NCI-H774 (cell line): Measurements from ENCODE around the gene MTMR3.

Experiments
- DNase-seq: peaks from one replicate; lab custom pipeline; 2025; lab: John Stamatoyannopoulos, UW

The MTMR3 gene

DNA sequence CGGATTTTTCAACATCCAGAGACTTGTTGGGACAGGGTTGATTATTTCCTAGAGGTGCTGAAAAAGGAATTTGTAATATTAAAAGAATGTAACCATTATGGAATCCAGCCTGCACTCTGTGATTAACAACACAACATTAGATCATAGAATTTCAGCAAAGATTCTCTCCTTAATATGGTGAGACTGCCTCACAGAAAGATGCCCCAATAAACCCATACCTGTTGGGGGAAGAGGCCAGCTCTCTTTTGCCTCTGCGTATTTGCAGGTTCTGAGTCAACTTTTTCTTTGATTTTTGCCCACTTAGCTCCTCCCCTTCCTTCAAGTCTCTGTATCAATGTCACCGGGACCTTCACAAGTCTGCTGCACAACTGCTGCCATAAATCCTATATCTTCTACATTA is 12.4 kb upstream of the MTMR3 start:
- no peak for DNase-seq

- no peak for DNase-seq
Observed at GRCh38 chr22:29871684-29872083, 11.3 kb upstream of the MTMR3 start.

DNA sequence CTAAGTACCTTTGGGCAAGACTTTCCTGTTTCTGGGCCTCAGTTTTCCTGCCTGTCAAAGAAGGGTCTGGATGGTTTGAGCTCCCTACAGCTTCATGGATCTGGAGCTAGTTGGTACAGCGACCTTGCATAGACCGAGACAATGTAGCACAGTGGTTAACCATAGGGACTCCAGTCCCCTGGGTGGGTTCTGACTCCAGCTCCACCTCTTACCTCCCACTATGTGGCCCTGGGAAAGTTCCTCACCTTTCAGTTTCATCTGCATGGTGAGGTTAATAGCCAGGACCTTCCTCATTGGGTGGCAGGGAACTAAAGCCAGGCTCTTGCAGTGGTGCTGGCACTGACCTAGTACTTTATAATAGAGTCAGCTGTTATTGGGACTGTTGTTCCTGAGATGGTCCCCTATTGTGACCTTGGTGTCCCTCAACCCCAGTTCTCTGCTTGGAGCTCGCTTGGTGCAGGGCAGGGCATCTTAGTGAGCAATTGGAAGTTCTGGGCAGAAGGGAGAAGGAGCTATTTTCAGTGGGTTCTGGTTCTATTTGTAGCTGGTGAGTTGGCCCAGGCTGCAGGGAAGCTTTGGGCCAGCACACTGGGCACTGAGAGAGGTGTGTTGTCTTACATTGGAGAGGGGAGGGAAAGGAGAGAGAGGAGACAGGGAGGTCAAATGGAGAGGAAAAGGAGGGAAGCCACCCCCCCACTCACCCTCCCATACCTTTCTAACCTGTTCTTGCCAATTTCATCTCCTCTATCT is 10.7 kb upstream of the MTMR3 start:
- no peak for DNase-seq

GRCh38 chr22:29872989-29873388 is 10.0 kb upstream of the MTMR3 start:
- DNase-seq = no peak

- no peak for DNase-seq
Observed at GRCh38 chr22:29873943-29874342, 9.0 kb upstream of the MTMR3 start.

DNA sequence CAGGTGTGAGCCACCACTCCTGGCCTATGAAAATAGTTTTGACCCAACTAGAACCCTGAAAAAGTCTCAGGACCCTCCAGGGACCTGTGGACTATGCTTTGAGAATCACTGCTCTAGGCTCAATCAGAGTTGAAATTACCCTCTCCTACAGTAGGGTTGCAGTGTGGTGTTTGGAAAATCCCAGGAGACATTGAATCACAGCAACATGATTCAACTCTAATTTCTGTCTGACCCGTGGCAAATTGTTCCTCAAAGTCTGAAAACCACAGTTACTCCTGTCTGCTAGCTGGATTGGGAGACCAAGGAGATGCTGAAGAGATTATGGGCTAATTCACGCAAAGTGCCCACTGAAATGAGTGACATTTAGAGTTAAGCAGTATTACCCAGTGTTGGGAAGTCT is 5.4 kb upstream of the MTMR3 start:
- no peak for DNase-seq

DNA sequence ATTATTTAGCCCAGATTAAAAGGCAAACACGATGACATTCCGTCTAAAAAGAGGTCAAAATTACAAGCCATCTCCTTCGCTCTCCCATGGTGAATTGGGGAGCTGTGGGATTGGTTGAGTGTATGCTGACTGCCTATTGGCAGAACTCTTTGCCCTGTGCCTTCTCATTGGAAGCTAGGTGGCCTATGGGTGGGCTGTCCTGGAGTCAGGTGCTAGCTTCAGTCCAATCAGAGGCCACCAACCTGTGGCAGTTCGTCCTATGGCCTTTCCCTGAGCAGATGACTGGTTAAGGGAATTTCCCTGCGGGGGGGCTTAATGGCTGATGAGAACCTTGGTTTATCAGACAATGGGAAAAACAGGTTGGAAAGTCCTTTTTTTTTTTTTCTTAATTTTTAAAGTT is 3.2 kb upstream of the MTMR3 start:
- DNase-seq = no peak

GRCh38 chr22:29882716-29883044 is 294 bp upstream of the MTMR3 start:
- DNase-seq = no peak

DNA sequence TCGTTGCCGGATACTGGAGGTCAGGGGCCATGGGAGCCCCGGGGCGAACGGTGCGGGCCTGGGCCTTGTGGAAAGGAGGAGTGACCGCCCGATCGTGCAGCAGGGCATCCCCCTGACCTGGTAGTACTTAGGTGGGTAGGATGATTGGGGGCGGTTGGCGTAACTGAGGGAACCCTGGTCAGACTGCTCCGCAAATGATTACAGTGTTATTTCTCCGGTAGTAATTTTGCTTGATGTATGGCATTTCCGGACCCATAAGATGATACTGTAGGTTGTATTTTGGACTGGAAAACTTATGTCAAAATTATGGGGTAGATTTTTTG is 762 bp downstream of the MTMR3 start:
- DNase-seq = no peak

DNA sequence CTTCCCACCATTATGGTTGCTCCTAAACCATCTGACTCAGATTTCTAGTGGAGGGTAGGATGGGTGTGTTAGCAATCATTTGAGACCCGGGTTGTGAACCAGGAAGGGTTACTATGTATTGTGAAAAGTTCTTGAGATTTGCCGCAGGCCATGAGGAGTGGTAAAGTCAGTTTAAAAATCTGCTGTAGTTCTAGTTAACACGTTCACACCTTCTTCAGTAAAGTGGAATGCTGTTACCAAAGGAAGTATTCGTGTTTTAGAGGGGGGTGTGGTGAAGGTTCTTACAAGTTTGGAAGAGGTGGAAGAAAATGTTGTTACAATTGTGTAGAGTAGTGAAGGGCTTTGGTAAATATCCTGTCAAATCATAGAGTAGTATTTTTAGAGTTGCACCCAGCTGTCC is 2.6 kb downstream of the MTMR3 start:
- DNase-seq = no peak

- no peak for DNase-seq
Observed at GRCh38 chr22:29886596-29886995, 3.6 kb downstream of the MTMR3 start.

- no peak for DNase-seq
Observed at GRCh38 chr22:29887358-29887757, 4.4 kb downstream of the MTMR3 start.

DNA sequence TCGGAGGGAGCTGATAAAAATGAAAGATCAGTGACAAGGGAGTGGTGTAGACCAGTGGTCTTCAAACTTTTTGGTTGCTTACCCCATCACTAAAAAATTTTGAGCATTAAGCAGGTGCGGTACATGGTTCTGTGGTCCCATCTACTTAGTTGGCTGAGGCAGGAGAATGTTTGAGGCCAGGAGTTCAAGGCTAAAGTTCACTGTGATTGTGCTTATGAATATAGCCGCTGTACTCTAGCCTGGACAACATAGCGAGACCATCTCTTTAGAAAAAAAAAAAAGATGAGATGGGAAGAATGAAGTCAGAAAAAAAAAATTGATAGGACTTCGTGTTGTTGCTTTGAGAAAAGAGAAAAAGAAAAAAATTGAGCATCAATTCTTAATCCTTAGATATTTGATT is 7.8 kb downstream of the MTMR3 start:
- no peak for DNase-seq

DNA sequence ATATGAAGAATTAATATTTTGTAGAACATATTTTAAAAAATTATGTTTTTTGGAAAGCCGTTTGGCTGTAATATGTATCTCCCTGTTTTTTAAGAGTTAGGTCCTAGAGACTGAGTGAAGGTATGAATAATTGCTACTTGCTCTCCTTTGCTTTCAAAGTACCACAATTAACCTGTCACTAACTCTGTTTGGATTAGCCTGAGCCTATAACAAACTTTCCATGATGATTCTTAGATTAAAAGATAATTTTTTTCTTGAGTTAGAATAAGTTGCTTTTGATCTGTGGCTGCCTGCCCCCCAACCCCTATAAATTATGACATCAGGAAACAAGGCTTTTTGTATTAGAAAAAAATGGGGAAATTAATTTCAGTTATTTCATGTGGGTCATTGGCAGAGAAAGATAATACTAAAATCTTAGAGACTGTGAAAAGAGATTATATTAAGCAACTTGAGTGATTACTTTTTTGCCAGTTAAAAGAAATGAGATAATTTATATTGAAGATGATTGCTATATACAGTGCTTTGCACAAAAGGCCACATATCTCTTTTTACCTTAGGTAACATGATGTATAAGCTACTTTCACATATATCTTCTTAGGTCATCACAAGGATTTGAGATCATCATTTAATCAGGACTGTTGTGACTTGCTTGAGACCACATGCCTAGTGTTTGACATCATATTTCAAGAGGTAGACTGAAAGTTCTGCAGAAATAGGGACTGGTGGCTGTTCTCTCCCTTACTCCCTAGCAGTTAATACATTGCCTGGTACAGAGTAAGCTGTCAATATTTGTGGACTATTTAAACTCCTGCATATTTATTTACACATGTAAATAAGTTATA is 9.6 kb downstream of the MTMR3 start:
- no peak for DNase-seq

DNA sequence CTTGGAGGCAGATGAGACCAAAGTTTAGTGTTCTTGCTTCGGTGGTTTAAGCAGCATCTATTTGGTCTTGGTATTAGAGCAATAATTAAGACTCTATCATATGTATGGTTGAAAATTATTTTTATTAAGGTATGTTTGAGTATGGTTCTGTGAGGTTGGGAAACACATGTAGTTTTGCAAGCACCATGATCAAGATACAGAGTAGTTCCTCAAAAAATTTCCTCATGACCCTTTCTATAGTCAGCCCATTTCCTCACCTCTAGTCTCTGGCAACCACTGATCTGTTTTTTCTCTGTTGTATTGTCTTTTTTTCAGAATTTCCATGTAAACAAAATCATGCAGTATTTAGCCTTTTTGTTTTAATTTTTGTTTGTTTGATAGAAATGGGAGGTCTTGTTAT is 18.4 kb downstream of the MTMR3 start:
- DNase-seq = no peak

DNA sequence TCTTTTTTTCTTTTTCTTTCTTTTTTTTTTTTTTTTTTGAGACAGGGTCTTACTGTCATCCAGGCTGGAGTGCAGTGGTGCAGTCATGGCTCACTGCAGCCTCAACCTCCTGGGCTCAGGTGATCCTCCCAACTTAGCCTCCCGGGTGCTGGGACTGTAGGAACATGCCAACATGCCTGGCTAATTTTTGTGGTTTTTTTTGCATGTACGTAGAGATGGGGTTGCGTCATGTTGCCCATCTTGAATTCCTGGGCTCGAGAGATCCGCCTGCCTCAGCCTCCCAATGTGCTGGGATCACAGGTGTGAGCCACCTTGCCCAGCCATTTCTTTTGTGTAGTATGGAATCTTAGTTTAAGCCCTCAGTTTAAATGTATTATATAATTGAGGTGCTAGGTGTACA is 20.4 kb downstream of the MTMR3 start:
- DNase-seq = no peak

DNA sequence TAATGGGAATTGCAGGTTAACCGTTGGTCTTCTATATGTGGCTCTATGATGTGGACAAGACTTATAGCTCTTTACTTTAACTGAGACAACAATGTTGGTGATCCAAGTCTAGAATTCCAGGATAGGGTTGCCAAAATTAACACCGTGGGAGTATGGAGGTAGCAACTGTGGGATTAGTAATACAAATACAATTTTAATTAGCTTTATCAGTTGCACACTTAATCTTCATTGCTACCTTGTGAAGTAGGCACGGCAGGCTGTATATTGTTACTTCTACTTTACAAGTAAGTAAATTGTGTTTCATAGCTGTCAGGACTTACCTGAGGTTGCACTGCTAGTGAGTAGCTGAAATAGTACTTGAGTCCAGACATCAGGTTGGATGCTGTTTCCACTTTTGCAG is 21.0 kb downstream of the MTMR3 start:
- DNase-seq = no peak

GRCh38 chr22:29907753-29908515 is 25.0 kb downstream of the MTMR3 start:
- DNase-seq = peak; percentile 15

DNA sequence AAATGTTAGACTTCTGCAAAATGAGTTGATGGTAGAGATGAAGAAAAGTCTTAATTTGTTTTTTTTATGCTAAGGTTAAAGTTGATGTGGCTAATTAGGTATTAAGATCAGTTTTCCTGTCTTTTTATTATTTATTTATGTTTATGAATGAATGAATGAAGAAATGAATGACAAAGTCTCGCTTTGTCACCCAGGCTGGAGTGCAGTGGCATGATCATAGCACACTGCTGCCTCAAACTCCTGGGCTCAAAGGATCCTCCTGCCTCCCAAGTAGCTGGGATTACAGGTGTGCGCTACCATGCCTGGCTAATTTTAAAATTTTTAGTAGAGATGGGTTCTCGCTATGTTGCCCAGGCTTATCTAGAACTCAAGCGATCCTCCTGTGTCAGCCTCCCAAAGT is 29.2 kb downstream of the MTMR3 start:
- no peak for DNase-seq

DNA sequence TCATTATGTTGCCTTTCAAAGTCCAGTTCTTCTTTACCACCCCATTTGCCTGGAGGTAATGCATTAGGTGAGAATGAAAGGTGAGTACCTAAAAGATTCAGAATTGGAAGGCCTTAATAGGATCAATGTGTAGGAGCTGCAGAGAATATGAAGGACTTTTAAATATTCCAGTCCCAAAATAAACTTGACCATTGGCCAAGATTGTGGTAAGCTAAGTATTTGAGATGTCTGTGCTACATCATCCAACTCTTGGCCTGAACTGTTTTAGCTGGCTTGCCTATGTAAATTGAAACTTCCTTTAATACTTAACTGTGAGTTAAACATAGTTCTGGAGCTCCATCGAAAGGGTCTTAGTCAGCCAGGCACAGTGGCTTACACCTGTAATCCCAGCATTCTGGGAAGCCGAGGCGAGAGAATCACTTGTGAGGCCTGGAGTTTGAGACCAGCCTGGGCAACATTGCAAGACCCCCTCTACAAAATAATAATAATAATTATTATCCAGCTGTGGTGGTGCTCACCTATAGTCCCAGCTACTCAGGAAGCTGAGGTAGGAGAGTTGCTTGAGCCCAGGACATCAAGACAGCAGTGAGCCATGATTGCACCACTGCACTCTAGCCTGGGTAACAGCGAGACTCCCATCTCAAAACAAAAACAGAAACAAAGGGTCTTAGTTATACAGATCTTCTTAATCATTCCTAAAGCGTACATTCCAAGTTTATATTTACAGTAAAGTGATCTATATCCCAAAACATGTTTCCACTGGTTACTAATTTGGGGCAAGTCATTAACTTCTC is 29.8 kb downstream of the MTMR3 start:
- DNase-seq = no peak

DNA sequence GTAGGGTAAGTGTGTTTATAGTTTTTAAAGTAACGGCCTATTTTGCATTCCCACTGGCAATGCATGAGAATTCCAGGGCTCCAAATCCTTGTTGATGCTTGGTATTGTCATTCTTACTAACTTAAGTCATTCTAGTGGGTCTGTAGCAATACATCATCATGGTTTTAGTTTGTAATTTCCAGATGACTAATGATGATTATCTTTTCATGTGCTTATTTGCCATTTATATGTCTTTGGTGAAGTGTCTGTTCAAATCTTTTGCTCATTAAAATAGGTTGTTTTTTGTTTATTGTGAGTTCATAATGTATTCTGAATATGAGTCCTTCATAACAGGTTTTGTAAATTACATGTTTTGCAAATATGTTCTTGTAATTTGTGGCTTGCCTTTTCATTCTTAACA is 31.2 kb downstream of the MTMR3 start:
- no peak for DNase-seq

DNA sequence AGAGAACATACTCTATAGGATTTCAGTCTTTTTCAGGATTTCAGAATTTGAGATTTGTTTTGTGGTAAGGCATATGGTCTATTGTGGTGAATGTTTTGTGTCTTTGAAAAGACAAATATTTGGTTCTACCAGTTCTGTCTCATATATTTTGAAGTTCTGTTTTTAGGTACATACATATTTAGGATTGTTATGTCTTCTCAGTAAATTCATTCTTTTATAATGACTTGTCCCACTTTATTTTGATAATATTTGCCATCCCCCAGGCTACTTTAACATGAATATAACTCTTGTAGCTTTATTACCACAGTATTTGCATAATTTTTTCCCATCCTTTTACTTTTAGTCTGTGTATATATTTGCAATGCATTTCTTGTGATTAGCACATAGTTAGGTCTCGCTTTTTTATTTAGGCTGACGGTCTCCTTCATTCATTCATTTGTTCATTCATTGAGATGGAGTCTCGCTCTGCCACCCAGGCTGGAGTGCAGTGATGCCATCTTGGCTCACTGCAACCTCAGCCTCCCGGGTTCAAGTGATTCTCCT is 32.1 kb downstream of the MTMR3 start:
- no peak for DNase-seq
